Gastroesophageal sphincter (tissue), 4 donors: Measurements from ENCODE around the gene CAMSAP3. TPM values are rescaled to one million over a fixed set of nuclear protein-coding genes. Genes with fewer than 3 reads are reported as not detected.

Source experiments
- ATAC-seq: fragments of 150-250 bp; one replicate; pipeline ENCODE4 v1.9.1; 2016; ENCODE audit warnings: mild to moderate bottlenecking, moderate library complexity
- H3K27ac ChIP-seq, 4 donors: fragments of 200-600 bp; sonication (generic) in 3 of 4; 1 replicate in 3 of 4; 2 replicates in 1 of 4; pipeline ENCODE4 v1.5.1; 2016 to 2019
- H3K27me3 ChIP-seq: fragments of 200-600 bp; sonication (generic); one replicate; pipeline ENCODE4 v1.5.1; 2019
- H3K36me3 ChIP-seq, 2 donors: fragments of 200-600 bp; sonication (generic); one replicate each; pipeline ENCODE4 v1.5.1; 2019; ENCODE audit warnings: control low read depth in 1 of 2
- H3K4me1 ChIP-seq, 3 donors: fragments of 200-600 bp; sonication (generic); 1 replicate in 2 of 3; 2 replicates in 1 of 3; pipeline ENCODE4 v1.5.1; 2016 to 2019; ENCODE audit warnings: control low read depth in 2 of 3
- H3K4me3 ChIP-seq, 2 donors: fragments of 200-600 bp; sonication (generic); one replicate each; pipeline ENCODE4 v1.5.1; 2019; ENCODE audit warnings: mild to moderate bottlenecking in 1 of 2, moderate library complexity in 1 of 2
- H3K9me3 ChIP-seq, 3 donors: fragments of 200-600 bp; sonication (generic); one replicate each; pipeline ENCODE4 v1.5.1; 2017 to 2019; ENCODE audit warnings: control low read depth in 2 of 3
- EP300 ChIP-seq: sonication (generic); formaldehyde crosslinking; IDR thresholded peaks from one replicate; pipeline ENCODE4 v1.6.1; 2017; ENCODE audit warnings: antibody characterized with exemption, mild to moderate bottlenecking
- POLR2A ChIP-seq, 2 donors: fragments of 450-650 bp; IDR thresholded peaks; one replicate each; pipeline ENCODE4 v1.6.1; 2017; ENCODE audit warnings: antibody characterized with exemption in 2 of 2, mild to moderate bottlenecking in 2 of 2, moderate library complexity in 1 of 2
- POLR2AphosphoS5 ChIP-seq: sonication (generic); formaldehyde crosslinking; IDR thresholded peaks from one replicate; pipeline ENCODE4 v1.6.1; 2017; ENCODE audit warnings: antibody characterized with exemption
- WGBS, 2 donors: methylation state at CpG; one replicate each; pipeline ENCODE4 v1.1.5; 2018; ENCODE audit warnings: low coverage in 1 of 2; 5-methylcytosine and 5-hydroxymethylcytosine counted together
- total RNA-seq, 4 donors: library from RNA; depleted of rRNA; stranded (reverse); fragments of >200 nt; gene quantifications; one replicate each; pipeline ENCODE4 v1.1.0, GENCODE V29; 2016
- TF ChIP-seq, protein P1 (sequence below), 4 experiments: fragments of 200-600 bp in 2 of 4; fragments of 450-650 bp in 2 of 4; sonication (generic) in 1 of 4; IDR thresholded peaks; one replicate each; pipeline ENCODE4 v1.5.1; 2017 to 2019; ENCODE audit warnings: antibody characterized with exemption in 4 of 4, mild to moderate bottlenecking in 2 of 4, moderate library complexity in 2 of 4

CAMSAP3 gene
- total RNA-seq, 4 donors from 2014 or later = 0.46 to 2.1 TPM; not detected in 2

DNA sequence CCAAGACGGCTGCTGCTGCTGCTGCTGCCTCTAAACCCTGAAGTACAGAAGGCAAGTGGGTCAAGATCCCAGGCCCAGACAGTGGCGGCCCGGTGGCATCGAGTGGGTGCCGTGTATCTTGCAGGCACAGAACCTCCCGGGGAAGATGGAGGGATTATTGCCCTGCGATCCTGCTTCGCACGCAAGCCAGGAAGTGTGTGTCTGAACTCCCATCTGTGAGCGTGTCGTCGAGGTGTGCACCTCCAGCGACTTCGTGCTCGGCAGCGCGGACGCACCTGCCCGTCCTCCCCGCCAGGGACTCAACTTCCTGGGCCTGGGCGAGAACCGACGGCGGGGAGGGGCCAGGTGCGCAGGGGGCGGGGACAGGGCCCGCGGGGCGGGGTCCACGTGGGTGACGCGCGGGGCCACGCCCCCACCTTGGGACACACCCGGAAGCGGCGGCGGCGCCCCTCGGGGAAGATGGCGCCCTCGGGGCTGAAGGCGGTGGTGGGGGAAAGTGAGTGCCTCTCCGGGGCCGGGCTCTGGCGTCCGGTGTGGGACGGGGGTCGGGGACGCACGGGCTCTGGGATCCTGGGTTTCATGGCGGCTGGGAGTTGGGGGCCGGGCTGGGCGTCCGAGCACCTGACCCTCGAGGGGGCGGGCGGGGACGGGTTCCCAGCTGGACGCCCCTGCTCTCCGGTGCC is 41.2 kb downstream of the CAMSAP3 start, which contains the start of gene STXBP2:
Gene STXBP2, plus strand, starts transcription at position 420 of the 683 bp plus-strand sequence. Its CDS starts 40 bp downstream, at position 460.
- Histone ChIP-seq H3K4me1 (peaks cover 0 to 10% (median 3%) of the 10 kb centered on the region in 3 donors), H3K9me3 (no peaks in the 10 kb centered on the region), H3K36me3 (peaks cover 0 to 12% of the 10 kb centered on the region in 2 donors), H3K4me3 (peak within 1 kb of the TSS in 1 of 2 donors; percentile 47), H3K27ac (peak within 1 kb of the TSS in 3 of 4 donors; percentile 35 to 65 (median 53)), H3K27me3 (peaks cover 67% of the 10 kb centered on the region)
- 0% methylated on average over 13 of the region's 61 CpGs; no CpG with 5 or more reads in 1 of the 2 donors for WGBS, 2 donors
- ATAC-seq = no peak
- TF ChIP-seq EP300 (no peak), POLR2AphosphoS5 (no peak), POLR2A (IDR thresholded peaks at IDR 0.05) (no peak)
- TF ChIP-seq, protein P1, sequence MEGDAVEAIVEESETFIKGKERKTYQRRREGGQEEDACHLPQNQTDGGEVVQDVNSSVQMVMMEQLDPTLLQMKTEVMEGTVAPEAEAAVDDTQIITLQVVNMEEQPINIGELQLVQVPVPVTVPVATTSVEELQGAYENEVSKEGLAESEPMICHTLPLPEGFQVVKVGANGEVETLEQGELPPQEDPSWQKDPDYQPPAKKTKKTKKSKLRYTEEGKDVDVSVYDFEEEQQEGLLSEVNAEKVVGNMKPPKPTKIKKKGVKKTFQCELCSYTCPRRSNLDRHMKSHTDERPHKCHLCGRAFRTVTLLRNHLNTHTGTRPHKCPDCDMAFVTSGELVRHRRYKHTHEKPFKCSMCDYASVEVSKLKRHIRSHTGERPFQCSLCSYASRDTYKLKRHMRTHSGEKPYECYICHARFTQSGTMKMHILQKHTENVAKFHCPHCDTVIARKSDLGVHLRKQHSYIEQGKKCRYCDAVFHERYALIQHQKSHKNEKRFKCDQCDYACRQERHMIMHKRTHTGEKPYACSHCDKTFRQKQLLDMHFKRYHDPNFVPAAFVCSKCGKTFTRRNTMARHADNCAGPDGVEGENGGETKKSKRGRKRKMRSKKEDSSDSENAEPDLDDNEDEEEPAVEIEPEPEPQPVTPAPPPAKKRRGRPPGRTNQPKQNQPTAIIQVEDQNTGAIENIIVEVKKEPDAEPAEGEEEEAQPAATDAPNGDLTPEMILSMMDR (IDR thresholded peaks at IDR 0.05) = no peak

DNA sequence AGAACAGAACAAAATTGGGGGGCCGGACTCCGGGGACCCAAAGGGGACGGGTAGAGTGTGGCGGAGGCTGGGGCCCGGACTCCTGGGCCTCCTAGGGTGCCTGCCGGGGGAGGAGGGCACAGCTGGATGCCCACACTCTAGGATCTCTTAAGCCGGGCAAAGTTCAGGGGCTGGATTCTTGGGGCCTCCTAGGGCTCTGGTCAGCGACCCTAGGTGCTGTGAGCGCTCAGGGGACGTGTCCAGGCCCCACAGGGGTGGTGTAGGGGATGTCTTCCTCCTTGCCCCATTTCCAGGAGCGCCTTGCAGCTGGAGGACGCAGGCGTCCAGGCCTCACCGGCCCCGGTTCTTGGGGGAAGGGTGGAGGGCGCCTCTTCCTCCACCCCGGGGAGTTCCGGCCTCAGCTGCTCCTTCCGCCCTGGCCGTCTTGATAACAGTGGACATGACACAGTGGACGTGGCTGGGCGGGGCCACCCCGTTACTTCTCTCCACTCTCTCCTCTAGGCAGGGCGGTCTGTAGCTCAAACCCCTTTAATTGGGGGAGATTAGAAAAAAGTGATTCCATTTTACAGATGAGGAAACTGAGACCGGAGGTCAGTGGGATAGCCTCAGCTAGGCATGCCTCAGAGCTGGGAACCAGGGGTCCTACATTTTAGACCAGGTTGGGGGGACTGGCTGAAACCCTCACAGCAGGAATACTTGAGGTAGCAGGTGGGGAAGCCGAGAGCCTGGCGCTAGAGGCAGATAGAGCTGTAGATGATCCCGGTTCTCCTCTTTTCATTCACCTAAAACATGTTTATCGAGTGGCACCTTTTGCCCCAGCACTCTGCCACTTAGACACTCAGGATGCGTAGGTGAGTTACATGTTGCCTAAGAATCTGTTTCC is 42.0 kb downstream of the CAMSAP3 start:
- Histone ChIP-seq H3K27ac (peak overlapping the region in 3 of 4 donors; percentile 35 to 65 (median 53)), H3K27me3 (peaks cover 75% of the 10 kb centered on the region), H3K36me3 (peaks cover 0 to 4% of the 10 kb centered on the region in 2 donors), H3K4me1 (peaks cover 0 to 10% (median 3%) of the 10 kb centered on the region in 3 donors), H3K9me3 (no peaks in the 10 kb centered on the region), H3K4me3 (peak overlapping the region in 1 of 2 donors; percentile 47)
- WGBS, 2 donors = 46 to 89% methylated on average over 4 of the region's 30 CpGs
- no peak for TF ChIP-seq EP300
- TF ChIP-seq POLR2AphosphoS5 = no peak
- TF ChIP-seq, protein P1 (IDR thresholded peaks at IDR 0.05) = no peak
- TF ChIP-seq POLR2A (IDR thresholded peaks at IDR 0.05) = no peak
- ATAC-seq = no peak

DNA sequence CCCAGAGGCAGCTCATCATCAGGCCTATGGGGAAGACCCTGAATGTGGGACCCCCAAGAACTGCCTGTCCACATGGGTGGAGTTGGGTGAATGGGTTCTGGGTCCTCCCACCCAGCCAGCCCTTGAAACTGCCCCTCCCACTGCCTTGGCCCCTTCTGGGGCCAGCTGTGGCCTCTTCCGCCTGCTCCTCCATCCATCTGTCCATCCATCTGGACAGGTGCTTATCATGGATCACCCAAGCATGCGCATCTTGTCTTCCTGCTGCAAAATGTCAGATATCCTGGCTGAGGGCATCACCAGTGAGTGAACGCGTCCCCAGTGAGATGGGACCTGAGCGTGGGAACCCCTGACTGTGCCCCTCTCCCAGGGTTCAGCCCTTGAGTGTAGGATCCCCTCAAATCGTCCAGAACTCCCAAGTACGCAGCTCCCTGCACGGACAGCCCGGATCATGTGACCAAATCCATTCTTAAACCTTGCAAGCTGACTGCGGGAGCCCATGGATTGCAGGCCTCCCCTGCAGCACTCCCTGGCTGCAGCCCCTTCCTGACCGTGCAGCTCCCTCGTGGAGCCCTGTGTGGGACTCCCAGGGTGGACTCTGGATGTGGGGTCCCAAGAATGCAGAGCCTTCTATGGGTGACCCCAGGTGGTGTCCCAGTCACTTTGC is 43.3 kb downstream of the CAMSAP3 start:
- Histone ChIP-seq H3K27ac (no peak overlapping the region), H3K4me1 (peaks cover 0 to 10% (median 3%) of the 10 kb centered on the region in 3 donors), H3K4me3 (no peak overlapping the region), H3K27me3 (peaks cover 88% of the 10 kb centered on the region), H3K9me3 (no peaks in the 10 kb centered on the region), H3K36me3 (no peaks in the 10 kb centered on the region)
- TF ChIP-seq, protein P1 (IDR thresholded peaks at IDR 0.05) = no peak
- TF ChIP-seq EP300 (no peak), POLR2A (IDR thresholded peaks at IDR 0.05) (no peak), POLR2AphosphoS5 (no peak)
- 100% methylated on average over 1 of the region's 12 CpGs; no CpG with 5 or more reads in 1 of the 2 donors for WGBS, 2 donors
- ATAC-seq = no peak

DNA sequence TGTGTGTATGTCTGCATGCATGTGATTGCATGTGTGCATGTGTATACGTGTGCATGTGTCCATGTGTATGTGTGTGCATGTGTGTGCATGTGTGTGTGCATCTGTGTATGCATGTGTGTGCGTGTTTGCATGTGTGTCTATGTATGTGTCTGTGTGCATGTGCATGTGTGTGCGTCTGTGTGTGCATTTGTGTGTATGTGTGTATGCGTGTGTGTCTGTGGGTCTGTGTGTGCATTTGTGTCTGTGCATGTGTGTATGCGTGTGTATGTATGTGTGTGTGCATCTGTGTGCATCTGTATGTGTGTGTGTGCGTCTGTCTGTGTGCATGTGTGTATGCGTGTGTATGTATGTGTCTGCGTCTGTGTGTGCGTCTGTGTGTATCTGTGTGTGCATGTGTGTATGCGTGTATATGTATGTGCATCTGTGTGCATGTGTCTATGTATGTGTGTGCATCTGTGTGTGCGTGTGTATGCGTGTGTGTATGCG is 44.2 kb downstream of the CAMSAP3 start:
- TF ChIP-seq POLR2A (IDR thresholded peaks at IDR 0.05) = no peak
- TF ChIP-seq, protein P1 (IDR thresholded peaks at IDR 0.05) = no peak
- Histone ChIP-seq H3K4me1 (peaks cover 0 to 10% (median 3%) of the 10 kb centered on the region in 3 donors), H3K9me3 (no peaks in the 10 kb centered on the region), H3K27ac (no peak overlapping the region), H3K36me3 (no peaks in the 10 kb centered on the region), H3K27me3 (peaks cover 98% of the 10 kb centered on the region), H3K4me3 (no peak overlapping the region)
- ATAC-seq = no peak
- WGBS, 2 donors = 92 to 100% methylated on average over 1 to 9 of the region's 13 CpGs
